Stimulated activated CD8-positive, alpha-beta memory T cell treated with anti-CD3 and anti-CD28 coated beads, Interleukin-12 subunit alpha, Interleukin-12 subunit beta, amount 100 ng/mL, for 1 hour (primary cell): ENCODE data around the gene INPP5D.
A peak's percentile ranks its signal among the peaks of the same experiment; 100 is the strongest.
"Not testable (repeated sequence)": the region's sequence is repeated elsewhere in the genome, so short reads cannot be mapped to it uniquely, and the experiment has no call there.

ENCODE experiments used
- DNase-seq: peaks from one replicate; pipeline ENCODE4 v3.0.0-alpha.2; 2020; ENCODE audit warnings: low read depth

Gene INPP5D

DNA sequence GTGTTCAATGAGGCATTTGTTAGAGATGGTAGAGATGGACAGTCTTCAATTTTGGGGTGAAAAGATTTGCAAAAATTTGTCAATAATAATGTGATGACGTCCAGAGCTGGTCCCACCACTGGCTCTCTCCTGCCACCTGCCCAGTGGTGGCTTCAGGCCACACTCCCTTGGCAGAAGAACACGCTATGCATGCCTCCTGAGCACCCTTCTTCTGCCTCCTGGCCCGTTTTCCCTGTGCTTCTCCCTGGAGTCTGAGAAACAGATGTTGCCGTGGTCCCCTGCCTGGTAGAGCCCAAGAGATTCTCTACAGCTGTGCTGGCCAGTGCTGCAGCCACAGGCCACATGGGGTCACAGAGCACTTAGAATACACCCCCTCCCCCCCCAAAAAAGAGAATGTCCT is 33.6 kb downstream of the INPP5D start:
- no peak for DNase-seq

DNA sequence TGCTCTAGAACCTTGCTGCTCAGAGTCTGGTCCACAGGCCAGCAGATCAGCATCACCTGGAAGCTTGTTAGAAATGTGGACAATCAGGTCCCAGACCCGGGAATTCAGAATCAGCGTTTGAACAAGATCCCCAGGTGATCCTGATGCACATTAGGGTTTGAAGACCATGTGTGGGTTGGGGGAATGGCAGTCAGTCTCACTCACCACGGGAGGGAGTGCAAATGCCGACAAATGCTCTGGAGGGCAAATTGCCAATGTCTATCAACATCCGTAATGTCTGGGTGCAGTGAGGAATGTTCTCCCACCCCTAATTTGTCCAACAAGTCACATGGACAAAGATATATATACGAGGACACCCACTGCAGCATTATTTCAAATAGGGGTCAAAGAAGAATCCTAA is 34.5 kb downstream of the INPP5D start:
- DNase-seq, result no peak

DNA sequence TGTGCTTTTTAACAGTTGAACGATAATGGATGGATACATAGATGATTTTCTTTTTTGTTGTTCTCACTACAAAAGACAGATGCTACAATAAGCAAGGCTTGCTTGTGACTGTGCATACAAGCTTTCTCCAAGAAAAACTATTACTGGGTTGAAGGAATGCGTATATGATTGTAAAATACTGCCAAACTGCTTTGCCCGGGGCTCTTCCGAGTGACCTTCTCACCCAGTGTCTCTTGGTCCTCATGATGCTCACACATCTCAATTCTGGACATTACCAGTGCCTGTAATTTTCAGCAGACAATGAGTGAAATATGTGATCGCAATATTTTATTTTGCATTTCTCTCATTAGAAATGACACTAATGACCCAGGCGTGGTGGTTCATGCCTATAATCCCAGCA is 35.9 kb downstream of the INPP5D start:
- no peak for DNase-seq

GRCh38 chr2:233098618-233099017 is 38.5 kb downstream of the INPP5D start:
- no peak for DNase-seq

DNA sequence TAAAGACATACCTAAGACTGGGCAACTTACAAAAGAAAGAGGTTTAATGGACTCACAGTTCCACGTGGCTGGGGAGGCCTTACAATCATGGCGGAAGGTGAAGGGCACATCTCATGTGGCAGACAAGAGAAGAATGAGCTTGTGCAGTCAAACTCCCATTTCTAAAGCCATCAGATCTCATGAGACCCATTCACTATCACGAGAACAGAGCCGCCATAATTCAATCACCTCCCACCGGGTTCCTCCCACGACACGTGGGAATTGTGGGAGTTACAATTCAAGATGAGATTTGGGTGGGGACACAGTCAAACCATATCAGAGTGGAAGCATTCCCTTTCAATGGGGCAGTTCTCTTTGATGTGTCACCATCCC is 39.7 kb downstream of the INPP5D start:
- not testable (repeated sequence) for DNase-seq

GRCh38 chr2:233100192-233100998 is 40.3 kb downstream of the INPP5D start:
- peak; percentile 53 for DNase-seq

DNA sequence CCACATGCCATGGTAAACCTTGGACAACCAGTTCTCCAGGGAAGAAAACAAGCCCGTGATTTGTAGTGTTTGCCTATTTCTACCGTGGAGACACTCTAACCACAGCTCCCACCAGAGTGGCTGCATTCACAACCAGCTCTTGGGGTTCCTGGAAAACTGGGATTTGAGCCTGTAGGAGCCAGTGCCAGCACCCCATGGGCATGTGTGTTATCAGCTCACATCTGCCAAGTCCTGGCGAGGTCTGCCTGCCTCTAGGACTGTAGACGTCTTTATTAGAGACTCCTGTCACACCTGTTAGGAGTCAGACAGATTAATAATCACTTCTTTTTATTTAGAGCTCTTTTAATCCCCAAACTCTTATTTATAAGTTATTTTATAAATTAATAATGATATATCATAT is 41.0 kb downstream of the INPP5D start:
- no peak for DNase-seq

DNA sequence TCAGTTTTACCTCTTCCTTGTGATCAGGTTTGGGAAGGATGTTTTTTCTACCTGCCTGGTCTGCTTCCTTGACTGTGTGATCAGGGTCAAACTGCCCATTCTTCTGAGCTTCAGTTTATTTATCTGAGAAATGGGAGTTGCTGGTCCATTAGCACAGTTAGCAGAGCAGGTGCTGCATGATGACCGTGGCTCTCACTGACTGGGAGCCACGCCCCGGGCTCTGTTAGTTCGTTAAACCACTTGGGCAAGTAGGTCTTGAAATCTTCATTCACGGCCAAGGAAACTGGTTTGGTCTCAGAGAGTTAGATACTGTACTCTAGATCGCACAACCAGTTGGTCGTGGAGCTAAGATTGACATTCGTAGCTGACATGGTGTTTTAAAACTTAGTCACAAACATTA is 41.7 kb downstream of the INPP5D start:
- no peak for DNase-seq

- no peak for DNase-seq
Observed at GRCh38 chr2:233105156-233105895, 45.2 kb downstream of the INPP5D start.

GRCh38 chr2:233105930-233106329 is 45.8 kb downstream of the INPP5D start:
- no peak for DNase-seq

GRCh38 chr2:233107011-233107410 is 46.9 kb downstream of the INPP5D start:
- no peak for DNase-seq

DNA sequence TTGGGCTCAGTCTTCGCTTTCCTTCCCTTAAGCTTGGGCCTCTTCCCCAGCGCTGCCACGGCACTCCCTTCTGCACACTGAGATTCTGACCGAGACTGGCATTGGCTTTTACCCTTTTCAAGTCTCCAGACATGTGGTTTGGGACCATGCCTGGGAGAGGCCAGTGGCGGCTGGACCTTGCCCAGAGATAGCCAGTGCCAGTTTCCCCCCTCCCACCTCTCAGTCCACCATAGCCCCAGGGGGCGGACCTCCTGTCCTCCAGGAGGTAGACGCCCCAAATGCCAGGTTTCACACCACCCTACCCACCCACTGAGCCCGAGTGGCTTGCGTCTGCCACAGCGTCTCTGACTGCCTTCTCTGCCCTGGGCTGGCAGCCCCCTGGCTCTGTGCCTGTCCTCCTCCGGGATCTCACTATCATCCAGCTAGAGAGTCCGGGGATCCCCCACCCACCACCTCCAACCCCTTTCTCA is 47.7 kb downstream of the INPP5D start:
- no peak for DNase-seq

GRCh38 chr2:233108611-233109490 is 48.7 kb downstream of the INPP5D start:
- no peak for DNase-seq

GRCh38 chr2:233111427-233111826 is 51.3 kb downstream of the INPP5D start:
- DNase-seq, result no peak

DNA sequence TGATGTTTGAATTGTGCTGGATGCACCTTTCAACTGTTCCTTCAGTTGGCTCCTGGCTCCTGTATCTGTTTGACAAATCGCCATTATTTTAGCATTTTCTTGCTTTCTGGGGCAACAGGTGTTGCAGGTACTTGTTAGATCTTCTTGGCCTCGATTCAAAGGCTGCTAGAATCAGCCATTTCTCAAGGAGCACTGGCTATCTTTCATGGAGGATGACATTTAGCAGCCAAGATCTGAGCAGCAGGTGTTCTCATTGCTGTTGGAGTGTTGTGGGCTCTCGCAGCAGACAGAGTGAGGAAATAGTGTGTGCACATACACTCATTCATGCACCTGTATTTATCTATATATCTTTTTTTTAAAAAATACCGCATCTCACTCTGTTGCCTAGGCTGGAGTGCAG is 52.2 kb downstream of the INPP5D start:
- no peak for DNase-seq

GRCh38 chr2:233112776-233113452 is 52.8 kb downstream of the INPP5D start:
- DNase-seq, result no peak

GRCh38 chr2:233114421-233114861 is 54.3 kb downstream of the INPP5D start:
- no peak for DNase-seq

DNA sequence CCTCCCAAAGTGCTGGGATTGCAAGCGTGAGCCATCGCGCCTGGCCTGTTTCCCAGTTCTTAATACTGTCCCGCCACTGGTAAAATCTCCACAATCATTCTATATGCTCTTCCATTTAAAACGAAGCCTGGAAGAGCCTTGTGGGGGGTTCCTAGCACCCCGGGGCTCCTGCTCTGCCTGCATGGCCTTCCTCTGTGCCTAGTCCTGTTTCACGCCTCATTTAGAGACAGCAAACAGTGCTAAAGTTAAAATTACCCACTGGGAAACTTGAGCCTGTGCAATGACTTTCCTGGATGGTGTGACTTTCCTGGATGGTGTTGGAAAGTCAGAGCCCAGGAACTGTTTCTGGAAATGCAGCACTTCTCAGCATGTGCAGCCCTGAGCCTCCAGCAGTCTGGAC is 55.0 kb downstream of the INPP5D start:
- DNase-seq, result no peak

GRCh38 chr2:233115741-233116140 is 55.6 kb downstream of the INPP5D start:
- no peak for DNase-seq

DNA sequence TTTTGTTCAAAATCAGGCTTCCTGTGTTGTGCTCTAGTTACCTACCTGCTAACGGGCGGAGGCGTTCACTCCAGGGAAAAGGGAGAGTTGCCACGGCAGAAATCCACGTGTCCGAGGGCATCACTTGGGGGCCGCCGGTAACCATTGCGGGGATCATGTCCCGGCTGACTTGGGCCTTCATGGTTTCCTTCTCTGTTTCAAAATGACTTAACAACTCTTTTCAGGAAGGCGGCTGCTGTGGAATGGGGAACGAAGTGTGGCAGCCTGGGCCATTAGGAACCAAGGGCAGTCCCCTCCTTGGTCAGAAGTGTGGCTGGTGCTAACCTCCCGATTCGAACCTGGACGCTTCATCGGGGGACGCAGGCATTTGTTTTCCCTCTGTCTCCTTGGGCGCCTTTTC is 56.8 kb downstream of the INPP5D start:
- DNase-seq, result no peak

DNA sequence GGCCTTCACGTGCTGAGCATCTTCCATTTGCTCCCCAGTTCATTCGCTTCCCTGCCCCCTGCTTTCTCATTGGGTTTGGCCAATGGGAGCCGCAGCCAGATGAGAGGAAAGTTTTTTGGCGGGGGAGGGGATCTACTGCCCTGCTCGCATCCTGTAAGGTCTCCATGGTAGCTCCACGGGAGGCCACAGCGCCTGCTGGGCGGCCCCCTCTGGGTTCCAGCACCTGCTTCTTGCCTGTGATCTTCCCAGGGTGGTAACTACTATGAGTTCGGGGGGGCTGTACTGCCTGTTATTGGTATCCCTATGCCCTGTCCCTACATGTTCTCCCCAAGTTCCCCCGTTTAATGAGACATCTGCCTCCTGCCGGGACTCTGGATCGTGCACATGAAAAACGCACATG is 57.2 kb downstream of the INPP5D start:
- DNase-seq, result no peak
